ENCODE results near the gene XRCC2. TPM values are rescaled to one million over a fixed set of nuclear protein-coding genes. Genes with fewer than 3 reads are reported as not detected.

XRCC2 gene
- total RNA-seq, 1 donor from 2014 or later: 1.6 TPM

DNA sequence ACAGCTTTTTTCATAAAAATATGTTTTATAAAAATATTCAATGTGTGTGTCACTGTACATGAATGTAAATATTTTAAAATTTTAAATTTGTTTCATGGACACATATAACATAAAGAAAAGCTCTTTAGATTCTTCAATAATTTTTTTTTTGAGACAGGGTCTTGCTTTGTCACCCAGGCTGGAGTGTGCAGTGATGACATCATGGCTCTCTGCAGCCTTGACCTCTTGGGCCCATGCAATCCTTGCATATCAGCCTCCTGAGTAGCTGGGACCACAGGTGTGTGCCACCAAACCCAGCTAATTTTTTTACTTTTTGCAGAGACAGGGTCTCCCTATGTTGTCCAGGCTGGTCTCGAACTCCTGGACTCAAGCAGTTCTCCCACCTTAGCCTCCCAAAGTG, 9.9 kb downstream of the XRCC2 start:
- no peaks in the 10 kb centered on the region for H3K9me3 ChIP-seq (ENCODE audit: insufficient read depth, low read depth, low read length)
- H3K27me3 Mint-ChIP-seq (ENCODE audit: low read depth, unreplicated experiment): no peaks in the 10 kb centered on the region
- FAIRE-seq (no peak), DNase-seq (ENCODE audit: low read depth) (no peak)
- no peak overlapping the region for H3K27ac Mint-ChIP-seq (ENCODE audit: unreplicated experiment)
- H3K4me1 ChIP-seq (ENCODE audit: insufficient read depth, low read length): no peaks in the 10 kb centered on the region
- H3K4me1 Mint-ChIP-seq (ENCODE audit: low read depth, unreplicated experiment): no peaks in the 10 kb centered on the region
- no peaks in the 10 kb centered on the region for H3K27me3 ChIP-seq (ENCODE audit: insufficient read depth, low read length)
- no peak overlapping the region for H3K4me3 Mint-ChIP-seq (ENCODE audit: unreplicated experiment)
- TF ChIP-seq, protein P1, sequence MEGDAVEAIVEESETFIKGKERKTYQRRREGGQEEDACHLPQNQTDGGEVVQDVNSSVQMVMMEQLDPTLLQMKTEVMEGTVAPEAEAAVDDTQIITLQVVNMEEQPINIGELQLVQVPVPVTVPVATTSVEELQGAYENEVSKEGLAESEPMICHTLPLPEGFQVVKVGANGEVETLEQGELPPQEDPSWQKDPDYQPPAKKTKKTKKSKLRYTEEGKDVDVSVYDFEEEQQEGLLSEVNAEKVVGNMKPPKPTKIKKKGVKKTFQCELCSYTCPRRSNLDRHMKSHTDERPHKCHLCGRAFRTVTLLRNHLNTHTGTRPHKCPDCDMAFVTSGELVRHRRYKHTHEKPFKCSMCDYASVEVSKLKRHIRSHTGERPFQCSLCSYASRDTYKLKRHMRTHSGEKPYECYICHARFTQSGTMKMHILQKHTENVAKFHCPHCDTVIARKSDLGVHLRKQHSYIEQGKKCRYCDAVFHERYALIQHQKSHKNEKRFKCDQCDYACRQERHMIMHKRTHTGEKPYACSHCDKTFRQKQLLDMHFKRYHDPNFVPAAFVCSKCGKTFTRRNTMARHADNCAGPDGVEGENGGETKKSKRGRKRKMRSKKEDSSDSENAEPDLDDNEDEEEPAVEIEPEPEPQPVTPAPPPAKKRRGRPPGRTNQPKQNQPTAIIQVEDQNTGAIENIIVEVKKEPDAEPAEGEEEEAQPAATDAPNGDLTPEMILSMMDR (IDR thresholded peaks at IDR 0.05; ENCODE audit: insufficient read depth, low read depth, low read length): no peak
- TF ChIP-seq EZH2 (IDR thresholded peaks at IDR 0.05; ENCODE audit: insufficient read depth, low read length): no peak
- H2AFZ ChIP-seq (ENCODE audit: low read depth, low read length): no peak overlapping the region
- no peaks in the 10 kb centered on the region for H3K9me3 Mint-ChIP-seq (ENCODE audit: unreplicated experiment)
- H3K4me3 ChIP-seq (ENCODE audit: insufficient read depth, low read depth, low read length): no peak overlapping the region
- peaks cover 51% of the 10 kb centered on the region for H3K79me2 ChIP-seq (ENCODE audit: insufficient read depth, low read length)
- no peaks in the 10 kb centered on the region for H4K20me1 ChIP-seq (ENCODE audit: insufficient read depth, low read length)
- no peaks in the 10 kb centered on the region for H3K36me3 ChIP-seq (ENCODE audit: insufficient read depth, low read length)
- no peak overlapping the region for H3K27ac ChIP-seq (ENCODE audit: low read depth, low read length)
- H3K4me2 ChIP-seq (ENCODE audit: low read length): no peak overlapping the region
- H3K36me3 Mint-ChIP-seq (ENCODE audit: low read depth, unreplicated experiment): peaks cover 3% of the 10 kb centered on the region
- no peak overlapping the region for H3K9ac ChIP-seq (ENCODE audit: low read length)

DNA sequence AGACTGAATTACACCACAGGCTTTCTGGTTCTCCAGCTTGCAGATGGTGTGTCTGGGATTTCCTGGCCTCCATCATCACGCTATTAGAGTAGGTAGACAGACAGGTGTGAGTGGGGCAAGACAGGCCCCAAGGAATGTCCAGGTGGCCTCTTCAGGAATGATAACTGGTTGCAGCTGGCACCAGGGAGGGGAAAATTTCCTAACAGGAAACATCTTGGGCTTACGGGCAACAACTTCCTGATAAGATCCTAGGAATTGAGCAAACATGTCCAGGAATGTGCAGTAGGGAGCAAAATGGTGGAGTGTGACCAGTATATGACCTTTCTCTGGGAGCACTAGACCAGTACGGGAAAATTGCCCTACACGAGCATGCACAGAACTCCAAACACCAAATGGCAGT, 11.3 kb downstream of the XRCC2 start:
- FAIRE-seq: no peak
- H4K20me1 ChIP-seq (ENCODE audit: insufficient read depth, low read length): no peaks in the 10 kb centered on the region

DNA sequence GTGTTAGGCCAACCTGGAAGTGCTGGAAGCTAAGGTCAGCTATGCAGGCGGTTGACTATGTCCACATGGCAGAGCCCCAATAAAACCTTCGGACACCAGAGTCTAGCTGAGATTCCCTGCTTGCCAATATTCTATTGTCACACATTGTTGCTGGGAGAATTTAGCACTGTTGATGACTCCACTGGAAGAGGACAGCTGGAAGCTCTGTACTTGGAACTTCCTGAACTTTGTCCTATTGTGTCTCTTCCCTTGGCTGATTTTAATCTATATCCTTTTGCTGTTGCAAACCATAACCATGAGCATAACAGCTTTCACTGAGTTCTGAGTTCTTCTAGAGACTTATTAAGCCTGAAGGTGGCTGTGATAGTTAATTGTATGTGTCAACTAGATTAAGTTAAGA, 12.0 kb downstream of the XRCC2 start:
- Histone ChIP-seq H3K9ac (ENCODE audit: low read length) (no peak overlapping the region), H3K9me3 (ENCODE audit: insufficient read depth, low read depth, low read length) (no peaks in the 10 kb centered on the region), H4K20me1 (ENCODE audit: insufficient read depth, low read length) (no peaks in the 10 kb centered on the region), H3K27me3 (ENCODE audit: insufficient read depth, low read length) (no peaks in the 10 kb centered on the region), H3K4me3 (ENCODE audit: insufficient read depth, low read depth, low read length) (no peak overlapping the region), H2AFZ (ENCODE audit: low read depth, low read length) (no peak overlapping the region), H3K4me1 (ENCODE audit: insufficient read depth, low read length) (no peaks in the 10 kb centered on the region), H3K4me2 (ENCODE audit: low read length) (no peak overlapping the region), H3K79me2 (ENCODE audit: insufficient read depth, low read length) (peaks cover 38% of the 10 kb centered on the region), H3K36me3 (ENCODE audit: insufficient read depth, low read length) (no peaks in the 10 kb centered on the region), H3K27ac (ENCODE audit: low read depth, low read length) (no peak overlapping the region)
- peaks cover 3% of the 10 kb centered on the region for H3K36me3 Mint-ChIP-seq (ENCODE audit: low read depth, unreplicated experiment)
- H3K4me3 Mint-ChIP-seq (ENCODE audit: unreplicated experiment): no peak overlapping the region
- H3K9me3 Mint-ChIP-seq (ENCODE audit: unreplicated experiment): no peaks in the 10 kb centered on the region
- H3K27ac Mint-ChIP-seq (ENCODE audit: unreplicated experiment): no peak overlapping the region
- FAIRE-seq (no peak), DNase-seq (ENCODE audit: low read depth) (no peak)
- H3K4me1 Mint-ChIP-seq (ENCODE audit: low read depth, unreplicated experiment): no peaks in the 10 kb centered on the region
- no peaks in the 10 kb centered on the region for H3K27me3 Mint-ChIP-seq (ENCODE audit: low read depth, unreplicated experiment)
- TF ChIP-seq, protein P1 (IDR thresholded peaks at IDR 0.05; ENCODE audit: insufficient read depth, low read depth, low read length): no peak
- TF ChIP-seq EZH2 (IDR thresholded peaks at IDR 0.05; ENCODE audit: insufficient read depth, low read length): no peak

More for the DNA sequence above, 11.3 kb downstream of the XRCC2 start:
- Histone ChIP-seq H3K27ac (ENCODE audit: low read depth, low read length) (no peak overlapping the region), H3K9me3 (ENCODE audit: insufficient read depth, low read depth, low read length) (no peaks in the 10 kb centered on the region), H3K4me3 (ENCODE audit: insufficient read depth, low read depth, low read length) (no peak overlapping the region), H3K79me2 (ENCODE audit: insufficient read depth, low read length) (peaks cover 39% of the 10 kb centered on the region), H3K27me3 (ENCODE audit: insufficient read depth, low read length) (no peaks in the 10 kb centered on the region), H3K4me1 (ENCODE audit: insufficient read depth, low read length) (no peaks in the 10 kb centered on the region), H2AFZ (ENCODE audit: low read depth, low read length) (no peak overlapping the region), H3K4me2 (ENCODE audit: low read length) (no peak overlapping the region), H3K9ac (ENCODE audit: low read length) (no peak overlapping the region), H3K36me3 (ENCODE audit: insufficient read depth, low read length) (no peaks in the 10 kb centered on the region)
- DNase-seq (ENCODE audit: low read depth): no peak
- no peak overlapping the region for H3K27ac Mint-ChIP-seq (ENCODE audit: unreplicated experiment)
- H3K9me3 Mint-ChIP-seq (ENCODE audit: unreplicated experiment): no peaks in the 10 kb centered on the region
- H3K4me3 Mint-ChIP-seq (ENCODE audit: unreplicated experiment): no peak overlapping the region
- no peak for TF ChIP-seq EZH2 (IDR thresholded peaks at IDR 0.05; ENCODE audit: insufficient read depth, low read length)
- TF ChIP-seq, protein P1 (IDR thresholded peaks at IDR 0.05; ENCODE audit: insufficient read depth, low read depth, low read length): no peak
- H3K4me1 Mint-ChIP-seq (ENCODE audit: low read depth, unreplicated experiment): no peaks in the 10 kb centered on the region
- H3K27me3 Mint-ChIP-seq (ENCODE audit: low read depth, unreplicated experiment): no peaks in the 10 kb centered on the region
- H3K36me3 Mint-ChIP-seq (ENCODE audit: low read depth, unreplicated experiment): peaks cover 3% of the 10 kb centered on the region

Measured in astrocyte (in vitro differentiated cells and primary cell).